Measurements from ENCODE around the gene HCCS.
A peak's percentile ranks its signal among the peaks of the same experiment; 100 is the strongest.

Gene HCCS

DNA sequence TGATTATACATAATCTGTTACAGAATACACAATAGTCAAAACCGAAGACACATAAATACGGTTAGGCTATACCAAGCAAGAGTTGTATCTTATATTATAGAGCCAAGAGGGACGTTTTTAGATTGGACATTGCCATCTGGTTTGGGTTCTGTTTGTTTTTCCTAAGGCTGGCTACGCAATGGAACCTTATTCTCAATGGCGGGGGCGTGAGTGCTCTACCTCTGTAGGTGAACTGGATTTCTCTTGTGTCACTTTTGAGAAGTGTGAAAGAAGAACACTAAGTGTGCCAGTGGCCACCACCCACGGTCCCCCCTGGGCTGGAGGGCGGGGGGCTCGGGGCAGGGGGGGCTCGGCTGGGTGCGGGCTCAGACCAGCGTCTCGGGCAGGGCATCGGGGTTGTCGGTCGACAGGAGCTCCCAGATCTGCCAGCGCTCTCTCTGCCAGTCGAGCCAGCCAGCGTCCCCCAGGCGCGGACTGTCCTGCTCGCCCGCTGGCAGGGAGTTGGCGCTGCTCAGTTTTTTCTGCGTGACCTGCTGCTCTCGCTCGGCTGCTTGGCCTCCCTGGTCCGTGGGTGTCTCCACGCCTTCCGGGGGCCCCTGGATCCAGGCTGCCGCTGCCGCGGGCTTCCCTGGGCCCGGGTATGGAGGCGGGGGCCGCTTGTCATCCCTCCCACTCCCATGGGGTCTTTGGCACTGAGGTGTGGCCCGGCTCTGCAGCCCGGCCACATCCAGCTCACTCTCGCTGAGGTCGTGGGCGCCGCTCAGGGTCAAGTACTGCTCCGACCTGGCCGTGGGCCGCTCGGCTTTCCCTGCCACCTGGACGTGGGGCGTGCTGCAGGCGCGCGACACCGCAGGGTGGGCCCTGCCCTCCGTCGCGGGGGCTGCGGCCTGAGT is 27.6 kb downstream of the HCCS start:
- H3K27ac ChIP-seq: no peak overlapping the region
- TF ChIP-seq, protein P1, sequence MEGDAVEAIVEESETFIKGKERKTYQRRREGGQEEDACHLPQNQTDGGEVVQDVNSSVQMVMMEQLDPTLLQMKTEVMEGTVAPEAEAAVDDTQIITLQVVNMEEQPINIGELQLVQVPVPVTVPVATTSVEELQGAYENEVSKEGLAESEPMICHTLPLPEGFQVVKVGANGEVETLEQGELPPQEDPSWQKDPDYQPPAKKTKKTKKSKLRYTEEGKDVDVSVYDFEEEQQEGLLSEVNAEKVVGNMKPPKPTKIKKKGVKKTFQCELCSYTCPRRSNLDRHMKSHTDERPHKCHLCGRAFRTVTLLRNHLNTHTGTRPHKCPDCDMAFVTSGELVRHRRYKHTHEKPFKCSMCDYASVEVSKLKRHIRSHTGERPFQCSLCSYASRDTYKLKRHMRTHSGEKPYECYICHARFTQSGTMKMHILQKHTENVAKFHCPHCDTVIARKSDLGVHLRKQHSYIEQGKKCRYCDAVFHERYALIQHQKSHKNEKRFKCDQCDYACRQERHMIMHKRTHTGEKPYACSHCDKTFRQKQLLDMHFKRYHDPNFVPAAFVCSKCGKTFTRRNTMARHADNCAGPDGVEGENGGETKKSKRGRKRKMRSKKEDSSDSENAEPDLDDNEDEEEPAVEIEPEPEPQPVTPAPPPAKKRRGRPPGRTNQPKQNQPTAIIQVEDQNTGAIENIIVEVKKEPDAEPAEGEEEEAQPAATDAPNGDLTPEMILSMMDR (conservative IDR thresholded peaks at IDR 0.05): no peak

DNA sequence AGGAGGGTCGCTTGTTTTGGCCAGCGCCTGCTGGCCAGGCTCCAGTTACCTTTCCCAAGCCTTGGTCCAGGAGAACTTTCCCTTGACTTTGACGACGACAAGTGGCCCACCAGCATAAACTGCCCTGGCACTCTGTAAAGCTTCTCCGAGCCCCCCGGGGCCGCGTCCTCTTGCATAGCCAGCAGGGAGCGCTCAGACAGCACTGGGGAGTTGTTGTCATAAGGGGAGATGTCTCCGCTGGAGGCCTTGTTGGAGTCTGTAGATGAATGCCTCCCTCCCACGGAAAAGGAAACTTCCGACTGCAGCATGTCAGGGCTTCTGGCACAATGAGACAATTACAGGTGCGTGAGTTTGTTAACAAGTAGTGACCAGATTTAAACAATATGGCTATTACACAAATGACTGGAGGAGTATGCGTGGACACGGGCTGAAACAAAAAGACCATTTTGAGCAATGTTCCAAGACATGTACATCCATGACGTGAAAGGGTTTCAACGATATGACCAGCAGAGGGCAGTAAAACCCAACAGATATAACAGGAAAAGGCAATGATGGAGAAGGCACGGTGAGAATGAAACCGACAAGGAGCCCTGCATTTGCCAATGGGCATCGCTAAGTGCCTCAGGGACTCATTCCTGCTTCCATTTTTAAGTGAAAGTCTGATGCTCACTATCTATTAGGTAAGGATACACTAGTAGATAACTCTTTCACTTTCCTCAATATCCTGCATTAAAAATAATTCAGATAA is 33.0 kb downstream of the HCCS start:
- peak overlapping the region; percentile 62; the same call in 1 of the 2 replicates for H3K27ac ChIP-seq
- TF ChIP-seq, protein P1 (conservative IDR thresholded peaks at IDR 0.05): peak; percentile 67

DNA sequence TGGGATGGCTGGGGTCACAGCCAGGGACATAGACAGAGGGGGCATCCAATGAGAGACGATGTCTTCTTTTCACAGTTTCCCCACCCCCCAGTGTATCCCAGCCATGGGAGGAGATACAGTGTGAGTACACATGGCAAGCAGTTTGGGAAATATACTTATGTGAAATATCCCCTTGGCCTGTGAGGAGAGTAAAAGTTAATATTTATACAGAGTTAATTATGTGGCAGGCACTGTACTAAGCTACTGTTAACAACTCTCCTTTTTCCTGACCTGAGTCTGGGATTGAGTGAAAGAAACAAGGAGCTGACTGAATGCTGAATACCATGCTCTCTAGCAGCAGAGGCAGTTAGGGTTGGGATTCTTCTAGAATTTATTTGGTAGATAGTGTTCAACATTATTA is 35.3 kb downstream of the HCCS start:
- TF ChIP-seq, protein P1 (conservative IDR thresholded peaks at IDR 0.05): no peak

DNA sequence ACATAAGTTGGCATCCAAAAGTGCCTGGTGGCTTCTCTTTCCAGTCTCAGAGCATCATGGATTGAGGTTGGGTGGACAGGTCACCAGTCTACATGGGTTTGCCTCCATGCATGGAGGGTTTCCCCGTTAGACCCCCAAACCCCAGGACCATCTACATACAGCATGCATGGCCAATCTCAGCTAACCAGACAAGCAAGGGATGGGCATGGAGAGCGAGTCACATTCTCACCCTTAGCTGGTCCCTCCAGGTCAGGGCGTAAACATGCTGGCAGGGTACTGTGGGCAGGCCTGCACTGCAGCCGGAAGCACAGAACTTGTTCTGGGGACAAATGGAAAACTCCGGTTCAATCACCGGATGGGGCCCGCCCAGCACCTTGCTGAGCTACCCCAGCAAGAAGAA is 37.3 kb downstream of the HCCS start:
- TF ChIP-seq, protein P1 (conservative IDR thresholded peaks at IDR 0.05): no peak
- H3K27ac ChIP-seq: no peak overlapping the region

More for the DNA sequence above, 35.3 kb downstream of the HCCS start:
- H3K27ac ChIP-seq: peak overlapping the region; percentile 62

DNA sequence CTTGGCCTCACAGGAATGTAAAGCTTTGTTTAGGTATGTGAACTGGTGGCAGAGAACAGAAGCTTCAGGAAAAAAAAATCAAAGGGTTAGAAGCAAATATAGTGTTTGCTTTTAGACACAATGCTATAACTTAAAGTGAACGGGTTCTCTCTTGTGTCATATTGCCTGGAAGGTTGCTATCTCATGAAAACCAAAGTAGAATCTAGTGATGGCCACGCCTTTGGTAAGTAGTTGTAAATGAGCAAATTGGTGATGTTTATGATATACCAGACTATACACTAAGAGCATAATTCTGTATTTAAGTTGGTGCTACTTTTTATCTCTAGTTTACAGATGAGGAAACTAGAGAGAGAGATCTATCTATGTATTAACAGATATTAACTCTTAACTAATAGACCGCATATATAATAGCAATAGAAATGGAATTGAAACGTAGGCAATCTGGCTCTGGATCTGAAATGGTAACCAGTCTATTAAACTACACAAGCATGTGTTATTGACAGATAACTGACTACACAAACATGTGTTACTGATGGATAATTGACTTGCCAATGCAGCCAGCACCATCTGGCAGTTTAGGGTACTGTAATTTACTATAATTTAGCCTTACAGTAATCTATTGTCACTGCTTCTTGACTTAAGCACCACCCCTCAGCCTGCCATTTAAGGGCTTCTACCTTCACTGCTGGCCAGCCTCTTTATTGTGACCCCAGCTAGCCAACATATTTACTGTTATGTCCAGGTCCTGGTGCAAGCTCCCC is 40.8 kb downstream of the HCCS start:
- TF ChIP-seq, protein P1 (conservative IDR thresholded peaks at IDR 0.05): no peak
- H3K27ac ChIP-seq: no peak overlapping the region

DNA sequence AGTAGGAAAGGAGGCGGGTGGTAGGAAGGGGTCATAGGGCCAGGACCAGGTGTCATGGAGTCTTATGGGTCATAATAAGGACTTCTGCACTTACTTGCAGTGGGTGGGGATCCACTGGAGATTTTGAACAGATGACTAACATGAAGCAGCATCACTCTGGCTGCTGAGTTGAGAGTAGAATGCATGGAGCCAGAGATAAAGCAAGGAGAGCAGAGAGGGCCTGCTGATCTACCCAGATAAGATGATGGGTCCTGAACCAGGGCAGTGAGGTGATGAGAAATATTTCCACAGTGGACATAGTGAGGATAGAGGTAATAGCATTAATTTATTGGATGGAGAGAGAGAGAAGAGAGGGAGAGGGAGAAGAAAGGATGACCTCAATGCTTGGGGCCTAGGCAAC is 48.0 kb downstream of the HCCS start:
- H3K27ac ChIP-seq: no peak overlapping the region
- TF ChIP-seq, protein P1 (conservative IDR thresholded peaks at IDR 0.05): no peak

DNA sequence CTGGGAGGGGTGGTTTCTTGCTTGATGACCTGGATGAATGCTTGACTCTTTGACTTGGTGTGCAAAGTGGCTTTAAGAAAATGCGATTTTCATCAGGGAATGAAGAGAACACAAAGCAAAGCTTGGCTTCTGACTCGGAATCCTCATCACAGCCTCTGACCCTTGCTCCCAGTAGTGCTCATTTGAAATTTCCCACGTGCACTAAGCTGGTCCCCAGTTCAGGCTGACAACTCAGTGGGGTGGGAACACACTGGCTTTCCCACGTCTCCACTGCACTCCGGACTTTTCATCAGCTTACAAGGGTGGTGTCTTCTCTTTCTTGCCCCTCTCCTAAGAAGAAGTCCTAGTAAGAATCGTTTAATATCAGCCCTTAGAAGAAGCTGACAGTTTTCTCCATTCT is 53.3 kb downstream of the HCCS start:
- TF ChIP-seq, protein P1 (conservative IDR thresholded peaks at IDR 0.05): no peak
- no peak overlapping the region for H3K27ac ChIP-seq
